HEK293T (cell line): Measurements from ENCODE around the gene DCAF8.
"Not testable (repeated sequence)": the region's sequence is repeated elsewhere in the genome, so short reads cannot be mapped to it uniquely, and the experiment has no call there.

Experiments used
- CTCF ChIA-PET: fragments of 350-600 bp; formaldehyde crosslinking; extraction: SDS; loops from one replicate; lab custom pipeline; 2021; ENCODE audit warnings: antibody characterized with exemption, inconsistent platforms; lab: Yijun Ruan, JAX
- POLR2A ChIA-PET: fragments of 350-600 bp; formaldehyde crosslinking; extraction: SDS; loops from one replicate; lab custom pipeline; 2020; ENCODE audit warnings: antibody characterized with exemption, inconsistent platforms; lab: Yijun Ruan, JAX
- DNase-seq: peaks from one replicate; pipeline ENCODE4 v3.0.0; 2012; ENCODE audit warnings: mixed read lengths; ENCODE audit errors: extremely low spot score
- ARNT ChIP-seq: fragments of 450-650 bp; IDR thresholded peaks from 2 replicates; pipeline ENCODE4 v1.6.1; 2017; ENCODE audit warnings: mild to moderate bottlenecking
- BHLHE40 ChIP-seq: fragments of 450-650 bp; IDR thresholded peaks from 2 replicates; pipeline ENCODE4 v1.6.1; 2016; ENCODE audit warnings: mild to moderate bottlenecking, moderate library complexity, borderline replicate concordance
- CTBP1 ChIP-seq: fragments of 450-650 bp; IDR thresholded peaks from 2 replicates; pipeline ENCODE4 v1.6.1; 2016; ENCODE audit warnings: borderline replicate concordance
- ELF4 ChIP-seq: fragments of 450-650 bp; IDR thresholded peaks from 2 replicates; pipeline ENCODE4 v1.6.1; 2017; ENCODE audit warnings: antibody characterized with exemption
- FOXA1 ChIP-seq: fragments of 450-650 bp; IDR thresholded peaks from 2 replicates; pipeline ENCODE4 v1.6.1; 2016; ENCODE audit warnings: mild to moderate bottlenecking
- FOXK2 ChIP-seq: fragments of 450-650 bp; IDR thresholded peaks from 2 replicates; pipeline ENCODE4 v1.6.1; 2016; ENCODE audit warnings: mild to moderate bottlenecking
- FOXM1 ChIP-seq: fragments of 450-650 bp; IDR thresholded peaks from 2 replicates; pipeline ENCODE4 v1.6.1; 2017; ENCODE audit warnings: mild to moderate bottlenecking, borderline replicate concordance
- HDGF ChIP-seq: fragments of 450-650 bp; IDR thresholded peaks from 2 replicates; pipeline ENCODE4 v1.6.1; 2017; ENCODE audit warnings: antibody characterized with exemption, borderline replicate concordance
- L3MBTL2 ChIP-seq: fragments of 450-650 bp; conservative IDR thresholded peaks from 2 replicates; pipeline ENCODE4 v1.6.1; 2016; ENCODE audit warnings: mild to moderate bottlenecking
- LEF1 ChIP-seq: fragments of 450-650 bp; IDR thresholded peaks from 2 replicates; pipeline ENCODE4 v1.6.1; 2017; ENCODE audit warnings: mild to moderate bottlenecking, borderline replicate concordance
- NFRKB ChIP-seq: fragments of 450-650 bp; IDR thresholded peaks from 2 replicates; pipeline ENCODE4 v1.6.1; 2016; ENCODE audit warnings: mild to moderate bottlenecking, moderate library complexity
- PKNOX1 ChIP-seq: fragments of 450-650 bp; IDR thresholded peaks from 2 replicates; pipeline ENCODE4 v1.6.1; 2016
- SP1 ChIP-seq: fragments of 450-650 bp; IDR thresholded peaks from 2 replicates; pipeline ENCODE4 v1.6.1; 2017
- SUZ12 ChIP-seq: fragments of 450-650 bp; IDR thresholded peaks from 2 replicates; pipeline ENCODE4 v1.6.1; 2016; ENCODE audit warnings: mild to moderate bottlenecking
- TARDBP ChIP-seq: fragments of 450-650 bp; IDR thresholded peaks from 2 replicates; pipeline ENCODE4 v1.6.1; 2016
- ZNF384 ChIP-seq: fragments of 450-650 bp; IDR thresholded peaks from 2 replicates; pipeline ENCODE4 v1.6.1; 2016

Gene DCAF8

GRCh38 chr1:160296036-160296435 is 33.7 kb upstream of the DCAF8 start:
- TF ChIP-seq ARNT (no peak), FOXA1 (no peak), L3MBTL2 (no peak), HDGF (no peak), FOXK2 (no peak)

GRCh38 chr1:160293020-160293968 is 30.9 kb upstream of the DCAF8 start:
- POLR2A ChIA-PET: no interaction called here
- CTCF ChIA-PET: interaction anchor here (0.6 to 2.6 kb wide), 5 partner anchors 9 to 219 kb away, joined by 3 to 29 read pairs (median 8); no protein-coding TSS in a partner anchor
- no peak for DNase-seq
- TF ChIP-seq PKNOX1 (no peak), HDGF (no peak), CTBP1 (no peak), FOXM1 (no peak), SUZ12 (no peak), FOXA1 (no peak), BHLHE40 (no peak), L3MBTL2 (no peak)

More at GRCh38 chr1:160296036-160296435, 33.7 kb upstream of the DCAF8 start:
- no peak for DNase-seq
- ChIA-PET POLR2A (interaction anchor here (1.0 kb wide), 1 partner anchor 11 kb away, joined by 3 read pairs; the partner anchor contains the start of gene PEX19), CTCF (no interaction called here)

GRCh38 chr1:160291248-160292220 is 29.2 kb upstream of the DCAF8 start:
- peak; percentile 80 for DNase-seq
- CTCF ChIA-PET: interaction anchor here (0.6 to 2.7 kb wide), 37 partner anchors 10 to 245 kb away, joined by 3 to 29 read pairs (median 4); partner anchors contain the start of genes CASQ1, DCAF8 and IGSF8
- TF ChIP-seq FOXA1: no peak
- no peak for TF ChIP-seq SP1
- no peak for TF ChIP-seq TARDBP
- no peak for TF ChIP-seq ARNT
- TF ChIP-seq ELF4: no peak
- no peak for TF ChIP-seq CTBP1
- no peak for TF ChIP-seq ZNF384
- TF ChIP-seq HDGF: no peak
- no peak for TF ChIP-seq NFRKB
- no peak for TF ChIP-seq L3MBTL2
- TF ChIP-seq PKNOX1: no peak
- no peak for TF ChIP-seq SUZ12
- no peak for TF ChIP-seq FOXK2
- TF ChIP-seq LEF1: no peak
- no peak for TF ChIP-seq FOXM1
- no peak for TF ChIP-seq BHLHE40
- POLR2A ChIA-PET: interaction anchor here (1.0 to 1.8 kb wide), 3 partner anchors 29 to 71 kb away, joined by 3 to 11 read pairs (median 3); partner anchors contain the start of gene DCAF8

- POLR2A ChIA-PET: interaction anchor here (1.0 kb wide), 1 partner anchor 20 kb away, joined by 4 read pairs; no protein-coding TSS in a partner anchor
- CTCF ChIA-PET: interaction anchor here (0.6 to 0.9 kb wide), 2 partner anchors 88 to 94 kb away, joined by 3 to 4 read pairs; no protein-coding TSS in a partner anchor
- not testable (repeated sequence) for DNase-seq
These were observed 25.4 kb upstream of the DCAF8 start for GRCh38 chr1:160287769-160288168.

GRCh38 chr1:160285506-160285905 is 23.2 kb upstream of the DCAF8 start:
- TF ChIP-seq SUZ12 (no peak), L3MBTL2 (no peak), CTBP1 (no peak), PKNOX1 (no peak), FOXA1 (no peak), TARDBP (no peak), FOXM1 (no peak), FOXK2 (no peak), ELF4 (no peak), ZNF384 (no peak), LEF1 (no peak), SP1 (no peak)
- ChIA-PET POLR2A (interaction anchor here (1.1 to 2.2 kb wide), 6 partner anchors 9 to 28 kb away, joined by 3 to 15 read pairs (median 6); partner anchors contain the start of gene DCAF8), CTCF (interaction anchor here (0.6 to 1.8 kb wide), 4 partner anchors 18 to 1125 kb away, joined by 3 to 4 read pairs (median 4); no protein-coding TSS in a partner anchor)
- DNase-seq: no peak
